Naive B cell (primary cell): ENCODE measurements around the gene SYNE2. TPM values are rescaled to one million over a fixed set of nuclear protein-coding genes. Genes with fewer than 3 reads are reported as not detected.
"Not testable (repeated sequence)": the region's sequence is repeated elsewhere in the genome, so short reads cannot be mapped to it uniquely, and the experiment has no call there.

Experiments
- ATAC-seq, 2 donors: fragments of 150-1000 bp; cut with Tn5 transposase; 2 replicates each; pipeline ENCODE4 v1.10.0; 2021; ENCODE audit warnings: low read depth in 2 of 2, mild to moderate bottlenecking in 2 of 2, moderate library complexity in 2 of 2
- DNase-seq: peaks from one replicate; pipeline ENCODE4 v3.0.0; 2022
- H3K27ac Mint-ChIP-seq, 6 donors: one replicate each; pipeline ENCODE4 v1.8.0; 2020 to 2022; ENCODE audit warnings: mild to moderate bottlenecking in 6 of 6, mixed read lengths in 6 of 6, moderate library complexity in 5 of 6, inconsistent platforms in 2 of 6
- H3K27me3 Mint-ChIP-seq, 3 donors: one replicate each; pipeline ENCODE4 v1.8.0; 2021 to 2022; ENCODE audit warnings: mixed read lengths in 3 of 3, mild to moderate bottlenecking in 1 of 3
- H3K36me3 Mint-ChIP-seq, 2 donors: one replicate each; pipeline ENCODE4 v1.8.0; 2020 to 2022; ENCODE audit warnings: mixed read lengths in 2 of 2, inconsistent platforms in 1 of 2, mild to moderate bottlenecking in 1 of 2
- H3K4me1 Mint-ChIP-seq, 3 donors: one replicate each; pipeline ENCODE4 v1.8.0; 2020 to 2022; ENCODE audit warnings: mixed read lengths in 3 of 3, inconsistent platforms in 1 of 3, mild to moderate bottlenecking in 1 of 3, moderate library complexity in 1 of 3
- H3K4me3 Mint-ChIP-seq, 8 donors: one replicate each; pipeline ENCODE4 v1.8.0; 2020 to 2022; ENCODE audit warnings: mild to moderate bottlenecking in 8 of 8, mixed read lengths in 8 of 8, moderate library complexity in 8 of 8, inconsistent platforms in 2 of 8
- H3K9me3 Mint-ChIP-seq, 7 donors: one replicate each; pipeline ENCODE4 v1.8.0; 2020 to 2022; ENCODE audit warnings: mixed read lengths in 7 of 7, mild to moderate bottlenecking in 5 of 7, inconsistent platforms in 2 of 7, moderate library complexity in 1 of 7
- polyA plus RNA-seq, 6 donors: library from polyadenylated mRNA; unstranded; fragments of 300-500 nt; fragmentation: Illumina TruSeq; gene quantifications; one replicate each; pipeline ENCODE4 v1.2.3, GENCODE V29; 2021; ENCODE audit warnings: low read depth in 6 of 6

Gene SYNE2
- polyA plus RNA-seq, 6 donors from 2014 or later, result 12.0 to 24.8 (median 19.0) TPM

GRCh38 chr14:63995285-63995684 lies 142.5 kb downstream of the SYNE2 start:
- no peak for ATAC-seq
- H3K9me3 Mint-ChIP-seq, result no peaks in the 10 kb centered on the region
- peak overlapping the region in 1 of 8 donors; percentile 18 for H3K4me3 Mint-ChIP-seq
- peaks cover 0 to 25% of the 10 kb centered on the region in 2 donors for H3K36me3 Mint-ChIP-seq
- peaks cover 0 to 7% (median 6%) of the 10 kb centered on the region in 3 donors for H3K4me1 Mint-ChIP-seq
- H3K27me3 Mint-ChIP-seq, result no peaks in the 10 kb centered on the region
- H3K27ac Mint-ChIP-seq, result no peak overlapping the region
- DNase-seq, result no peak

- DNase-seq (no peak), ATAC-seq (no peak)
- Mint-ChIP-seq H3K27me3 (no peaks in the 10 kb centered on the region), H3K36me3 (peaks cover 0 to 25% of the 10 kb centered on the region in 2 donors), H3K4me3 (no peak overlapping the region), H3K9me3 (peaks cover 0 to 2% (median 0%) of the 10 kb centered on the region in 7 donors), H3K4me1 (peaks cover 0 to 7% (median 6%) of the 10 kb centered on the region in 3 donors), H3K27ac (peak overlapping the region in 2 of 6 donors; percentile 34 to 83)
Measured at GRCh38 chr14:63996016-63996415, 143.2 kb downstream of the SYNE2 start.

- H3K9me3 Mint-ChIP-seq, result peaks cover 0 to 2% (median 0%) of the 10 kb centered on the region in 7 donors
- DNase-seq, result no peak
- H3K4me1 Mint-ChIP-seq, result peaks cover 0 to 4% (median 4%) of the 10 kb centered on the region in 3 donors
- H3K4me3 Mint-ChIP-seq, result no peak overlapping the region
- peak overlapping the region in 1 of 6 donors; percentile 9 for H3K27ac Mint-ChIP-seq
- peaks cover 0 to 28% of the 10 kb centered on the region in 2 donors for H3K36me3 Mint-ChIP-seq
- H3K27me3 Mint-ChIP-seq, result no peaks in the 10 kb centered on the region
- ATAC-seq, result no peak
Measured at GRCh38 chr14:63996625-63997220, 143.9 kb downstream of the SYNE2 start.

- H3K27me3 Mint-ChIP-seq, result no peaks in the 10 kb centered on the region
- H3K4me1 Mint-ChIP-seq, result peaks cover 2 to 13% (median 4%) of the 10 kb centered on the region in 3 donors
- ATAC-seq (no peak), DNase-seq (no peak)
- no peak overlapping the region for H3K27ac Mint-ChIP-seq
- peaks cover 0 to 2% (median 0%) of the 10 kb centered on the region in 7 donors for H3K9me3 Mint-ChIP-seq
- H3K4me3 Mint-ChIP-seq, result no peak overlapping the region
- peaks cover 7 to 42% of the 10 kb centered on the region in 2 donors for H3K36me3 Mint-ChIP-seq
Measured at GRCh38 chr14:64000749-64001148, 147.9 kb downstream of the SYNE2 start.

GRCh38 chr14:64005822-64006221 lies 153.0 kb downstream of the SYNE2 start:
- H3K4me1 Mint-ChIP-seq, result peaks cover 2 to 16% (median 6%) of the 10 kb centered on the region in 3 donors
- no peak overlapping the region for H3K4me3 Mint-ChIP-seq
- peak overlapping the region in 2 of 6 donors; percentile 8 to 49 for H3K27ac Mint-ChIP-seq
- DNase-seq, result no peak
- no peaks in the 10 kb centered on the region for H3K9me3 Mint-ChIP-seq
- H3K36me3 Mint-ChIP-seq, result peaks cover 7 to 18% of the 10 kb centered on the region in 2 donors
- ATAC-seq, result peak; percentile 21 to 40
- no peaks in the 10 kb centered on the region for H3K27me3 Mint-ChIP-seq

- Mint-ChIP-seq H3K4me3 (no peak overlapping the region), H3K9me3 (no peaks in the 10 kb centered on the region), H3K36me3 (peaks cover 5 to 7% of the 10 kb centered on the region in 2 donors), H3K27ac (no peak overlapping the region), H3K27me3 (no peaks in the 10 kb centered on the region), H3K4me1 (peaks cover 2 to 16% (median 6%) of the 10 kb centered on the region in 3 donors)
- ATAC-seq (no peak), DNase-seq (no peak)
Measured at GRCh38 chr14:64008016-64008415, 155.2 kb downstream of the SYNE2 start.

DNA sequence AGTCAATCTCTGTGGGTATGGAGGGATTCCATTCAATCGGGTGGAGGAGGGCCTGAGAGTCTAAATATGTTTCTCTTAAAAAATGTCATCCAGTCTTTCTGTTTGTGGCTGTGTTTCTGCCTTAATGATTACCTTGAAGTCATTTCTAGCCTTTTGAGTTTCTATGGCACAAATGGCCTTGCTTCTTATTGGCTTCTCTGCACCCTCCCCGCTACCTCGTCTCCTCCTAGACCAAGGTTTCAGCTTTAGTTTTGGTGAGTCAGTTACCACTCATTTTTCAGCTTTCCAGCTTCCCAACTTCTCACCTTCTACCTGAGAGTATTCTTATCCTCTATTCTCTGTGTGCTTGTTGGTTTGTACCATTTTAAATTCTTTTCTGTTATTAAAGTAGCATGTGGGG lies 159.2 kb downstream of the SYNE2 start:
- no peak overlapping the region for H3K27ac Mint-ChIP-seq
- ATAC-seq (no peak), DNase-seq (no peak)
- H3K4me3 Mint-ChIP-seq, result no peak overlapping the region
- H3K36me3 Mint-ChIP-seq, result peaks cover 0 to 8% of the 10 kb centered on the region in 2 donors
- H3K27me3 Mint-ChIP-seq, result no peaks in the 10 kb centered on the region
- H3K9me3 Mint-ChIP-seq, result peaks cover 0 to 7% (median 5%) of the 10 kb centered on the region in 7 donors
- H3K4me1 Mint-ChIP-seq, result no peaks in the 10 kb centered on the region

- Mint-ChIP-seq H3K36me3 (peaks cover 0 to 8% of the 10 kb centered on the region in 2 donors), H3K27me3 (no peaks in the 10 kb centered on the region), H3K9me3 (peaks cover 0 to 7% (median 5%) of the 10 kb centered on the region in 7 donors), H3K27ac (no peak overlapping the region), H3K4me3 (no peak overlapping the region), H3K4me1 (no peaks in the 10 kb centered on the region)
- DNase-seq (no peak), ATAC-seq (no peak)
Measured at GRCh38 chr14:64012720-64013119, 159.9 kb downstream of the SYNE2 start.

- Mint-ChIP-seq H3K9me3 (no peaks in the 10 kb centered on the region), H3K4me1 (no peaks in the 10 kb centered on the region), H3K27ac (no peak overlapping the region), H3K36me3 (peaks cover 0 to 18% of the 10 kb centered on the region in 2 donors), H3K27me3 (no peaks in the 10 kb centered on the region), H3K4me3 (no peak overlapping the region)
- no peak for ATAC-seq
- no peak for DNase-seq
Measured at GRCh38 chr14:64025479-64025878, 172.7 kb downstream of the SYNE2 start.

GRCh38 chr14:64026600-64026999 lies 173.8 kb downstream of the SYNE2 start:
- H3K4me1 Mint-ChIP-seq, result no peaks in the 10 kb centered on the region
- H3K9me3 Mint-ChIP-seq, result no peaks in the 10 kb centered on the region
- no peaks in the 10 kb centered on the region for H3K27me3 Mint-ChIP-seq
- no peak overlapping the region for H3K4me3 Mint-ChIP-seq
- H3K27ac Mint-ChIP-seq, result no peak overlapping the region
- DNase-seq (no peak), ATAC-seq (peak in 1 of 2 donors; percentile 16)
- H3K36me3 Mint-ChIP-seq, result peaks cover 0 to 28% of the 10 kb centered on the region in 2 donors

DNA sequence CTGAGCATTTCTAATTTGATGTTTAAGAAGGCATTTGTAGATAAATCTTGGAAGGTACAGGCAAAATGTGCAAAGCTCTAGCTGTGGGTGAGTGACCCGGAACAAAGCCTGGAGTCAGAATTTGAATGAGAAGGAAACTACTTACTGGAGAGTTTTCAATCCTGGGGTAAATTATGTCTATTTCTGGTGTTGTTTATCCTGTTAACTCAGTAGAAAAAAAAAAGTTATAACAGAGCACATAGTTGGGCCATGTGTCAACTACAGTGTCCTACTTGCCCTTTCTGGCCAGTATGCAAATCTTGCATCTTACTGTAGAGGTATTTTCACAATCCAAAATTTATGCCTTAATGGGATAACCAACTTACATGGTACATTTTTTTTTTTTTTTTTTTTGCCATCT lies 182.3 kb downstream of the SYNE2 start:
- H3K27me3 Mint-ChIP-seq, result no peaks in the 10 kb centered on the region
- DNase-seq (no peak), ATAC-seq (no peak)
- no peaks in the 10 kb centered on the region for H3K4me1 Mint-ChIP-seq
- H3K4me3 Mint-ChIP-seq, result no peak overlapping the region
- H3K36me3 Mint-ChIP-seq, result peaks cover 0 to 20% of the 10 kb centered on the region in 2 donors
- no peak overlapping the region for H3K27ac Mint-ChIP-seq
- no peaks in the 10 kb centered on the region for H3K9me3 Mint-ChIP-seq

- DNase-seq, ATAC-seq, H3K4me1 Mint-ChIP-seq, H3K27me3 Mint-ChIP-seq: not testable (repeated sequence)
- H3K9me3 Mint-ChIP-seq, result peaks cover 5 to 13% (median 6%) of the 10 kb centered on the region in 7 donors
- H3K36me3 Mint-ChIP-seq, result peaks cover 8 to 10% of the 10 kb centered on the region in 2 donors
- peak overlapping the region in 2 of 6 donors; percentile 83 to 88 for H3K27ac Mint-ChIP-seq
- peak overlapping the region in 1 of 8 donors; percentile 66 for H3K4me3 Mint-ChIP-seq
Measured at GRCh38 chr14:64037869-64038745, 185.3 kb downstream of the SYNE2 start.

DNA sequence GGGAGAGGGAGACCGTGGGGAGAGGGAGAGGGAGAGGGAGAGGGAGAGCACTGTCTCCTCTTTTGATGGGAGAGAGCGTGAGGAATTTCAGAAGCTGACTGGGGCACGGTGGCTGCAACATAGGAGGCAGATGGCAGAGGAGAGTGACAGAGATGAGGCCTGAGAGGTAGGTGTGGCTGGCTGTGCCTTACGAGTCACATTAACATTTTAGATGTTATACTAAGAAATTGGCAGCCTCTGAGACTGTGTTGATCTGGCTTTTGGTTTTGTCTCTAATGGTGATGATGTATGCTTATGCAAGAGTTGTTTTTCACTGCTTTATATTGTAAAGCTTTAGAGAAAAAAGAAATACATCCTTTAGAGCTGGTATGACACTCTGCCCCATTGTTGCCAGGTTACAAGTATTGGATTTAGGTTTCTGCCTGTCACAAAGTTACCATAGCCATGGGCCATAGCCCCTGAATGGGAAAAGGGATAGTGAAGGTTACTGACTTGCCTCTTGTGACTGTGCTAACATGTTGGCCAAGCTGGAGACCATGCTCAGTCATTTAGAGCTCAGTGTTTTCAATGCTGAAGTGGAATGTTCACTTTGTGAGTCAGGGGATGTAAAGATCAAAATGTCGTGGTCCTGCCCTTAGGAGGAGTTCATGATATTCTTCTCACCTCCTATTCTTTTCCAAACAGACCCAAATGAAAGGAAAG lies 186.2 kb downstream of the SYNE2 start:
- H3K9me3 Mint-ChIP-seq, result peaks cover 5 to 15% (median 8%) of the 10 kb centered on the region in 7 donors
- peak overlapping the region in 1 of 6 donors; percentile 83 for H3K27ac Mint-ChIP-seq
- no peaks in the 10 kb centered on the region for H3K4me1 Mint-ChIP-seq
- ATAC-seq, result no peak
- H3K27me3 Mint-ChIP-seq, result no peaks in the 10 kb centered on the region
- no peak for DNase-seq
- H3K4me3 Mint-ChIP-seq, result no peak overlapping the region
- peaks cover 10 to 11% of the 10 kb centered on the region in 2 donors for H3K36me3 Mint-ChIP-seq
